ENCODE data around the gene REPIN1.
A peak's percentile ranks its signal among the peaks of the same experiment; 100 is the strongest.

DNA sequence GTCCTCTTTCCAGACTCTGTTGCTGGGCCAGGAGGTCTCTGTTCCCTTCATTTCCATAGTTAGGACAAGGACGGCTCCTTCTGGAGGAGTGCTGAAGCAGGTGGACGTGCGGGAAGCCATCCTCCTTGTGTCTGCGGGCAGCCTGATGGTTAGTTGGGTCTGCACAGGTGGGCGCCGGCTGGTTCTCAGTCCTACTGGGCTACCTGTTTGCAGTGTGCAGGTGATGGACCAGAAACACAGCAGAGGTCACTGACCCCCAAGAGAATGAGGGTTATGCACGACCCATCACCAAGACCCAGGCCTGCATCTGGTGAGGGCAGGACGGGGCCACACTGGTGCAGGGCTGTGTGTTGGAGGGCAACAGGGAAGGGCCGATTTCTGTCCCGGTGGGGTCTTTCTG lies 35.0 kb upstream of the REPIN1 start:
- TF ChIP-seq POLR2A (IDR thresholded peaks at IDR 0.05): peak in 1 of 2 donors; percentile 12
- TF ChIP-seq, protein P1, sequence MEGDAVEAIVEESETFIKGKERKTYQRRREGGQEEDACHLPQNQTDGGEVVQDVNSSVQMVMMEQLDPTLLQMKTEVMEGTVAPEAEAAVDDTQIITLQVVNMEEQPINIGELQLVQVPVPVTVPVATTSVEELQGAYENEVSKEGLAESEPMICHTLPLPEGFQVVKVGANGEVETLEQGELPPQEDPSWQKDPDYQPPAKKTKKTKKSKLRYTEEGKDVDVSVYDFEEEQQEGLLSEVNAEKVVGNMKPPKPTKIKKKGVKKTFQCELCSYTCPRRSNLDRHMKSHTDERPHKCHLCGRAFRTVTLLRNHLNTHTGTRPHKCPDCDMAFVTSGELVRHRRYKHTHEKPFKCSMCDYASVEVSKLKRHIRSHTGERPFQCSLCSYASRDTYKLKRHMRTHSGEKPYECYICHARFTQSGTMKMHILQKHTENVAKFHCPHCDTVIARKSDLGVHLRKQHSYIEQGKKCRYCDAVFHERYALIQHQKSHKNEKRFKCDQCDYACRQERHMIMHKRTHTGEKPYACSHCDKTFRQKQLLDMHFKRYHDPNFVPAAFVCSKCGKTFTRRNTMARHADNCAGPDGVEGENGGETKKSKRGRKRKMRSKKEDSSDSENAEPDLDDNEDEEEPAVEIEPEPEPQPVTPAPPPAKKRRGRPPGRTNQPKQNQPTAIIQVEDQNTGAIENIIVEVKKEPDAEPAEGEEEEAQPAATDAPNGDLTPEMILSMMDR (IDR thresholded peaks at IDR 0.05): no peak

Data from adrenal gland (tissue), 5 donors.